ENCODE data around the gene IKZF2. TPM values are rescaled to one million over a fixed set of nuclear protein-coding genes. Genes with fewer than 3 reads are reported as not detected.

IKZF2 gene
- total and polyA plus RNA-seq, 2 experiments from 2014 or later: 2.6 to 10.1 TPM

DNA sequence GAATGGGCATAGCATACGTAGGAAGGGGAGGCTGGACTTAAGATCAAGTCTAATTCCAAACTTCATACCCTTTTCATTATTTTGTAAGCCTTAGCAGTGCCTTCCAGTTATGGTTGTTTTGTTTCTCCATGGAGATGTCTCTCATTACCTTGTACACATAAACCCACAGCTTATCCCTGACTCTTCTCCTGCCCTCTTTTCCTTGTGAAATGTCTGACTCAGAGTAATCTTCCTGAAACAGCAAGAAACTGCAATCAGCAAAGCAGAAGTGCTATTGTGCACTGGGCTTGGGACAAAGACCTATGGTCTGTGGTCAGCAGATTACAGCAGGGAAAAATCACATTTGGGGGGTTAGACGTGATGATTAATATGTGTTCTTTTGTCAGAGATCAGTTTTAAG is 176.7 kb downstream of the IKZF2 start:
- Mint-ChIP-seq H3K27me3 (ENCODE audit: insufficient read depth, low read depth, poor library complexity) (no peaks in the 10 kb centered on the region), H3K27ac (no peak overlapping the region), H3K9me3 (no peaks in the 10 kb centered on the region), H3K4me3 (no peak overlapping the region), H3K4me1 (no peaks in the 10 kb centered on the region), H3K36me3 (ENCODE audit: low read depth) (no peaks in the 10 kb centered on the region)
- Histone ChIP-seq H3K4me2 (no peak overlapping the region), H3K79me2 (replicated peaks; ENCODE audit: insufficient read depth) (no peaks in the 10 kb centered on the region), H4K20me1 (replicated peaks; ENCODE audit: insufficient read depth) (no peaks in the 10 kb centered on the region), H3K27me3 (ENCODE audit: insufficient read depth) (no peaks in the 10 kb centered on the region), H3K36me3 (ENCODE audit: insufficient read depth) (no peaks in the 10 kb centered on the region), H3F3A (replicated peaks; ENCODE audit: low read depth) (no peaks in the 10 kb centered on the region), H3K4me3 (no peak overlapping the region), H2AFZ (no peak overlapping the region), H3K4me1 (ENCODE audit: insufficient read depth) (no peaks in the 10 kb centered on the region), H3K9me2 (ENCODE audit: insufficient read depth) (no peaks in the 10 kb centered on the region), H3K27ac (ENCODE audit: low read depth) (no peak overlapping the region)
- TF ChIP-seq CREB1 (CRISPR knock-in tag; IDR thresholded peaks at IDR 0.05; ENCODE audit: low read depth): no peak
- TF ChIP-seq EZH2phosphoT487 (IDR thresholded peaks at IDR 0.05; ENCODE audit: unreplicated experiment): no peak
- TF ChIP-seq, protein P1, sequence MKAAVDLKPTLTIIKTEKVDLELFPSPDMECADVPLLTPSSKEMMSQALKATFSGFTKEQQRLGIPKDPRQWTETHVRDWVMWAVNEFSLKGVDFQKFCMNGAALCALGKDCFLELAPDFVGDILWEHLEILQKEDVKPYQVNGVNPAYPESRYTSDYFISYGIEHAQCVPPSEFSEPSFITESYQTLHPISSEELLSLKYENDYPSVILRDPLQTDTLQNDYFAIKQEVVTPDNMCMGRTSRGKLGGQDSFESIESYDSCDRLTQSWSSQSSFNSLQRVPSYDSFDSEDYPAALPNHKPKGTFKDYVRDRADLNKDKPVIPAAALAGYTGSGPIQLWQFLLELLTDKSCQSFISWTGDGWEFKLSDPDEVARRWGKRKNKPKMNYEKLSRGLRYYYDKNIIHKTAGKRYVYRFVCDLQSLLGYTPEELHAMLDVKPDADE (IDR thresholded peaks at IDR 0.05): no peak
- TF ChIP-seq POLR2AphosphoS5 (IDR thresholded peaks at IDR 0.05; ENCODE audit: low read depth): no peak
- no peak for TF ChIP-seq EZH2 (IDR thresholded peaks at IDR 0.05; ENCODE audit: low read depth, unreplicated experiment)
- TF ChIP-seq ZNF114 (CRISPR knock-in tag; IDR thresholded peaks at IDR 0.05): no peak
- TF ChIP-seq JUNB (IDR thresholded peaks at IDR 0.05; ENCODE audit: unreplicated experiment): no peak
- TF ChIP-seq, protein P2, sequence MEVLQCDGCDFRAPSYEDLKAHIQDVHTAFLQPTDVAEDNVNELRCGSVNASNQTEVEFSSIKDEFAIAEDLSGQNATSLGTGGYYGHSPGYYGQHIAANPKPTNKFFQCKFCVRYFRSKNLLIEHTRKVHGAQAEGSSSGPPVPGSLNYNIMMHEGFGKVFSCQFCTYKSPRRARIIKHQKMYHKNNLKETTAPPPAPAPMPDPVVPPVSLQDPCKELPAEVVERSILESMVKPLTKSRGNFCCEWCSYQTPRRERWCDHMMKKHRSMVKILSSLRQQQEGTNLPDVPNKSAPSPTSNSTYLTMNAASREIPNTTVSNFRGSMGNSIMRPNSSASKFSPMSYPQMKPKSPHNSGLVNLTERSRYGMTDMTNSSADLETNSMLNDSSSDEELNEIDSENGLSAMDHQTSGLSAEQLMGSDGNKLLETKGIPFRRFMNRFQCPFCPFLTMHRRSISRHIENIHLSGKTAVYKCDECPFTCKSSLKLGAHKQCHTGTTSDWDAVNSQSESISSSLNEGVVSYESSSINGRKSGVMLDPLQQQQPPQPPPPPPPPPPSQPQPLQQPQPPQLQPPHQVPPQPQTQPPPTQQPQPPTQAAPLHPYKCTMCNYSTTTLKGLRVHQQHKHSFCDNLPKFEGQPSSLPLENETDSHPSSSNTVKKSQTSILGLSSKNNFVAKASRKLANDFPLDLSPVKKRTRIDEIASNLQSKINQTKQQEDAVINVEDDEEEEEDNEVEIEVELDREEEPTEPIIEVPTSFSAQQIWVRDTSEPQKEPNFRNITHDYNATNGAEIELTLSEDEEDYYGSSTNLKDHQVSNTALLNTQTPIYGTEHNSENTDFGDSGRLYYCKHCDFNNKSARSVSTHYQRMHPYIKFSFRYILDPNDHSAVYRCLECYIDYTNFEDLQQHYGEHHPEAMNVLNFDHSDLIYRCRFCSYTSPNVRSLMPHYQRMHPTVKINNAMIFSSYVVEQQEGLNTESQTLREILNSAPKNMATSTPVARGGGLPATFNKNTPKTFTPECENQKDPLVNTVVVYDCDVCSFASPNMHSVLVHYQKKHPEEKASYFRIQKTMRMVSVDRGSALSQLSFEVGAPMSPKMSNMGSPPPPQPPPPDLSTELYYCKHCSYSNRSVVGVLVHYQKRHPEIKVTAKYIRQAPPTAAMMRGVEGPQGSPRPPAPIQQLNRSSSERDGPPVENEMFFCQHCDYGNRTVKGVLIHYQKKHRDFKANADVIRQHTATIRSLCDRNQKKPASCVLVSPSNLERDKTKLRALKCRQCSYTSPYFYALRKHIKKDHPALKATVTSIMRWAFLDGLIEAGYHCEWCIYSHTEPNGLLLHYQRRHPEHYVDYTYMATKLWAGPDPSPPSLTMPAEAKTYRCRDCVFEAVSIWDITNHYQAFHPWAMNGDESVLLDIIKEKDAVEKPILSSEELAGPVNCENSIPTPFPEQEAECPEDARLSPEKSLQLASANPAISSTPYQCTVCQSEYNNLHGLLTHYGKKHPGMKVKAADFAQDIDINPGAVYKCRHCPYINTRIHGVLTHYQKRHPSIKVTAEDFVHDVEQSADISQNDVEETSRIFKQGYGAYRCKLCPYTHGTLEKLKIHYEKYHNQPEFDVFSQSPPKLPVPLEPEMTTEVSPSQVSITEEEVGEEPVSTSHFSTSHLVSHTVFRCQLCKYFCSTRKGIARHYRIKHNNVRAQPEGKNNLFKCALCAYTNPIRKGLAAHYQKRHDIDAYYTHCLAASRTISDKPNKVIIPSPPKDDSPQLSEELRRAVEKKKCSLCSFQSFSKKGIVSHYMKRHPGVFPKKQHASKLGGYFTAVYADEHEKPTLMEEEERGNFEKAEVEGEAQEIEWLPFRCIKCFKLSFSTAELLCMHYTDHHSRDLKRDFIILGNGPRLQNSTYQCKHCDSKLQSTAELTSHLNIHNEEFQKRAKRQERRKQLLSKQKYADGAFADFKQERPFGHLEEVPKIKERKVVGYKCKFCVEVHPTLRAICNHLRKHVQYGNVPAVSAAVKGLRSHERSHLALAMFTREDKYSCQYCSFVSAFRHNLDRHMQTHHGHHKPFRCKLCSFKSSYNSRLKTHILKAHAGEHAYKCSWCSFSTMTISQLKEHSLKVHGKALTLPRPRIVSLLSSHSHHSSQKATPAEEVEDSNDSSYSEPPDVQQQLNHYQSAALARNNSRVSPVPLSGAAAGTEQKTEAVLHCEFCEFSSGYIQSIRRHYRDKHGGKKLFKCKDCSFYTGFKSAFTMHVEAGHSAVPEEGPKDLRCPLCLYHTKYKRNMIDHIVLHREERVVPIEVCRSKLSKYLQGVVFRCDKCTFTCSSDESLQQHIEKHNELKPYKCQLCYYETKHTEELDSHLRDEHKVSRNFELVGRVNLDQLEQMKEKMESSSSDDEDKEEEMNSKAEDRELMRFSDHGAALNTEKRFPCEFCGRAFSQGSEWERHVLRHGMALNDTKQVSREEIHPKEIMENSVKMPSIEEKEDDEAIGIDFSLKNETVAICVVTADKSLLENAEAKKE (CRISPR knock-in tag; IDR thresholded peaks at IDR 0.05): no peak
- TF ChIP-seq STAT1 (IDR thresholded peaks at IDR 0.05; ENCODE audit: unreplicated experiment): no peak
- no peak for TF ChIP-seq NANOG (IDR thresholded peaks at IDR 0.05; ENCODE audit: borderline replicate concordance)
- TF ChIP-seq, protein P3, sequence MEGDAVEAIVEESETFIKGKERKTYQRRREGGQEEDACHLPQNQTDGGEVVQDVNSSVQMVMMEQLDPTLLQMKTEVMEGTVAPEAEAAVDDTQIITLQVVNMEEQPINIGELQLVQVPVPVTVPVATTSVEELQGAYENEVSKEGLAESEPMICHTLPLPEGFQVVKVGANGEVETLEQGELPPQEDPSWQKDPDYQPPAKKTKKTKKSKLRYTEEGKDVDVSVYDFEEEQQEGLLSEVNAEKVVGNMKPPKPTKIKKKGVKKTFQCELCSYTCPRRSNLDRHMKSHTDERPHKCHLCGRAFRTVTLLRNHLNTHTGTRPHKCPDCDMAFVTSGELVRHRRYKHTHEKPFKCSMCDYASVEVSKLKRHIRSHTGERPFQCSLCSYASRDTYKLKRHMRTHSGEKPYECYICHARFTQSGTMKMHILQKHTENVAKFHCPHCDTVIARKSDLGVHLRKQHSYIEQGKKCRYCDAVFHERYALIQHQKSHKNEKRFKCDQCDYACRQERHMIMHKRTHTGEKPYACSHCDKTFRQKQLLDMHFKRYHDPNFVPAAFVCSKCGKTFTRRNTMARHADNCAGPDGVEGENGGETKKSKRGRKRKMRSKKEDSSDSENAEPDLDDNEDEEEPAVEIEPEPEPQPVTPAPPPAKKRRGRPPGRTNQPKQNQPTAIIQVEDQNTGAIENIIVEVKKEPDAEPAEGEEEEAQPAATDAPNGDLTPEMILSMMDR (conservative IDR thresholded peaks at IDR 0.05; ENCODE audit: low read depth in 2 of 2): no peak
- no peak for TF ChIP-seq REST (IDR thresholded peaks at IDR 0.05; ENCODE audit: unreplicated experiment)
- TF ChIP-seq ZNF331 (CRISPR knock-in tag; IDR thresholded peaks at IDR 0.05; ENCODE audit: low read depth): no peak
- ATAC-seq (no peak), DNase-seq (ENCODE audit: low spot score) (no peak)
